Ovary (tissue), 9 donors: ENCODE measurements around the gene PKP3. TPM values are rescaled to one million over a fixed set of nuclear protein-coding genes. Genes with fewer than 3 reads are reported as not detected.

Experiments used
- DNase-seq, 5 donors: peaks; one replicate each; pipeline ENCODE4 v3.0.0-alpha.2; 2019 to 2020
- H3K27ac ChIP-seq, 2 donors: fragments of 200-600 bp; one replicate each; pipeline versions ENCODE4 v1.5.1 to v1.8.0; 2019 to 2022
- H3K27me3 ChIP-seq: fragments of 200-600 bp; one replicate; pipeline ENCODE4 v1.8.0; 2022
- H3K36me3 ChIP-seq: fragments of 200-600 bp; sonication (generic); one replicate; pipeline ENCODE4 v1.5.1; 2019
- H3K4me1 ChIP-seq: one replicate; pipeline ENCODE4 v1.8.1; 2013; ENCODE audit warnings: mild to moderate bottlenecking, moderate library complexity; ENCODE audit not compliant: insufficient read depth
- H3K4me3 ChIP-seq: fragments of 200-600 bp; sonication (generic); one replicate; pipeline ENCODE4 v1.5.1; 2017
- H3K9me3 ChIP-seq, 2 donors: fragments of 200-600 bp in 1 of 2; sonication (generic) in 1 of 2; one replicate each; pipeline versions ENCODE4 v1.5.1 to v1.8.1; 2013 to 2019; ENCODE audit warnings: mild to moderate bottlenecking in 1 of 2, moderate library complexity in 1 of 2
- EP300 ChIP-seq: sonication (generic); formaldehyde crosslinking; IDR thresholded peaks from one replicate; pipeline ENCODE4 v1.6.1; 2017; ENCODE audit warnings: antibody characterized with exemption
- POLR2A ChIP-seq: fragments of 450-650 bp; IDR thresholded peaks from one replicate; pipeline ENCODE4 v1.6.1; 2017; ENCODE audit warnings: antibody characterized with exemption, mild to moderate bottlenecking, moderate library complexity
- WGBS, 3 donors: extraction: QIAGEN DNeasy Blood & Tissue Kit in 1 of 3; methylation state at CpG; one replicate each; pipeline versions ENCODE4 v1.1.5 to v1.1.7; 2013 to 2017; 5-methylcytosine and 5-hydroxymethylcytosine counted together
- intact Hi-C, 4 donors: fragments of 100-400 bp; cut with DNase I; formaldehyde crosslinking; loops; one replicate each; pipeline versions ENCODE4 v1.11.0 to v1.15.1; 2022 to 2023
- polyA plus RNA-seq, 2 donors: library from polyadenylated mRNA; stranded (reverse); fragments of 200-250 nt in 1 of 2; fragments of 350-450 nt in 1 of 2; fragmentation: Illumina TruSeq in 1 of 2; extraction: RNeasy Lipid Tissue Mini Kit (QIAGEN cat#74804) in 1 of 2; gene quantifications; one replicate each; pipeline ENCODE4 v1.2.3, GENCODE V29; 2013 to 2014
- total RNA-seq, 7 donors: library from RNA; depleted of rRNA in 2 of 7; stranded (reverse); fragments of >200 nt in 2 of 7; fragmentation: NEBNext Ultra II Directional in 3 of 7; extraction: Animal tissue kit (Norgen Biotek cat#: 25700) in 3 of 7; gene quantifications; one replicate each; pipeline versions ENCODE4 v1.1.0 to v1.2.4, GENCODE V29; 2016 to 2023
- TF ChIP-seq, protein P1 (sequence below), 3 donors: fragments of 450-650 bp in 2 of 3; fragments of 200-600 bp in 1 of 3; IDR thresholded peaks; one replicate each; pipeline versions ENCODE4 v1.5.1 to v1.8.0; 2016 to 2022; ENCODE audit warnings: antibody characterized with exemption in 3 of 3, mild to moderate bottlenecking in 1 of 3
- donor health status: DM: no; HTN: no; CAD: no; lungs with moderate emphysema.
- donor health status: DM: no; HTN: no; CAD: no.
- donor health status: Bipolar disorder and iron deficiency.
- donor health status: DM: yes; HTN: yes; CAD: no.
- donor health status: DM: no; HTN: no; CAD: no.
- donor health status: DM: yes; HTN: yes; CAD: no.

PKP3 gene
- total and polyA plus RNA-seq, 9 donors: 0.21 to 56.8 (median 3.0) TPM; not detected in 1

- H3K27ac ChIP-seq: no peak overlapping the region
- no peaks in the 10 kb centered on the region for H3K27me3 ChIP-seq
- intact Hi-C loops: no loop called here
- no peaks in the 10 kb centered on the region for H3K9me3 ChIP-seq
- no peaks in the 10 kb centered on the region for H3K36me3 ChIP-seq
- DNase-seq: peak in 2 of 5 donors; percentile 31 to 36
- no peak for TF ChIP-seq EP300
- TF ChIP-seq POLR2A: no peak
- TF ChIP-seq, protein P1, sequence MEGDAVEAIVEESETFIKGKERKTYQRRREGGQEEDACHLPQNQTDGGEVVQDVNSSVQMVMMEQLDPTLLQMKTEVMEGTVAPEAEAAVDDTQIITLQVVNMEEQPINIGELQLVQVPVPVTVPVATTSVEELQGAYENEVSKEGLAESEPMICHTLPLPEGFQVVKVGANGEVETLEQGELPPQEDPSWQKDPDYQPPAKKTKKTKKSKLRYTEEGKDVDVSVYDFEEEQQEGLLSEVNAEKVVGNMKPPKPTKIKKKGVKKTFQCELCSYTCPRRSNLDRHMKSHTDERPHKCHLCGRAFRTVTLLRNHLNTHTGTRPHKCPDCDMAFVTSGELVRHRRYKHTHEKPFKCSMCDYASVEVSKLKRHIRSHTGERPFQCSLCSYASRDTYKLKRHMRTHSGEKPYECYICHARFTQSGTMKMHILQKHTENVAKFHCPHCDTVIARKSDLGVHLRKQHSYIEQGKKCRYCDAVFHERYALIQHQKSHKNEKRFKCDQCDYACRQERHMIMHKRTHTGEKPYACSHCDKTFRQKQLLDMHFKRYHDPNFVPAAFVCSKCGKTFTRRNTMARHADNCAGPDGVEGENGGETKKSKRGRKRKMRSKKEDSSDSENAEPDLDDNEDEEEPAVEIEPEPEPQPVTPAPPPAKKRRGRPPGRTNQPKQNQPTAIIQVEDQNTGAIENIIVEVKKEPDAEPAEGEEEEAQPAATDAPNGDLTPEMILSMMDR (IDR thresholded peaks at IDR 0.05): no peak
- no peak overlapping the region for H3K4me3 ChIP-seq
- no peaks in the 10 kb centered on the region for H3K4me1 ChIP-seq
- 89 to 94% (median 89%) methylated on average over 27 of the region's 27 CpGs for WGBS, 3 donors
These were observed 9.9 kb downstream of the PKP3 start for GRCh38 chr11:403761-404431.

GRCh38 chr11:404551-405264, 10.7 kb downstream of the PKP3 start:
- Histone ChIP-seq H3K27ac (no peak overlapping the region), H3K4me1 (no peaks in the 10 kb centered on the region), H3K27me3 (no peaks in the 10 kb centered on the region), H3K4me3 (no peak overlapping the region), H3K9me3 (no peaks in the 10 kb centered on the region), H3K36me3 (no peaks in the 10 kb centered on the region)
- 89 to 93% (median 92%) methylated on average over 14 of the region's 14 CpGs for WGBS, 3 donors
- peak in 2 of 5 donors; percentile 16 to 30 for DNase-seq
- intact Hi-C loops: no loop called here
- TF ChIP-seq EP300 (no peak), POLR2A (no peak)
- TF ChIP-seq, protein P1 (IDR thresholded peaks at IDR 0.05): no peak

- Histone ChIP-seq H3K4me1 (no peaks in the 10 kb centered on the region), H3K4me3 (no peak overlapping the region), H3K9me3 (no peaks in the 10 kb centered on the region), H3K36me3 (no peaks in the 10 kb centered on the region), H3K27me3 (no peaks in the 10 kb centered on the region), H3K27ac (no peak overlapping the region)
- peak in 1 of 5 donors; percentile 78 for DNase-seq
- intact Hi-C loops: no loop called here
- WGBS, 3 donors: 65 to 85% (median 76%) methylated on average over 17 of the region's 17 CpGs
- TF ChIP-seq EP300 (no peak), POLR2A (no peak)
- TF ChIP-seq, protein P1 (IDR thresholded peaks at IDR 0.05): no peak
These were observed 11.4 kb downstream of the PKP3 start for GRCh38 chr11:405323-405953.

GRCh38 chr11:405954-406795, 12.2 kb downstream of the PKP3 start:
- H3K4me1 ChIP-seq: no peaks in the 10 kb centered on the region
- H3K27me3 ChIP-seq: no peaks in the 10 kb centered on the region
- H3K27ac ChIP-seq: no peak overlapping the region
- peak overlapping the region; percentile 59 for H3K4me3 ChIP-seq
- H3K9me3 ChIP-seq: no peaks in the 10 kb centered on the region
- no peak for TF ChIP-seq POLR2A
- TF ChIP-seq, protein P1 (IDR thresholded peaks at IDR 0.05): no peak
- peak in 3 of 5 donors; percentile 46 to 62 (median 59) for DNase-seq
- intact Hi-C loops: no loop called here
- no peaks in the 10 kb centered on the region for H3K36me3 ChIP-seq
- 57 to 74% (median 61%) methylated on average over 41 to 47 of the region's 47 CpGs for WGBS, 3 donors
